ENCODE data around the gene RBM8A. TPM values are rescaled to one million over a fixed set of nuclear protein-coding genes. Genes with fewer than 3 reads are reported as not detected.

The RBM8A gene
- total RNA-seq, 4 donors from 2014 or later = 108 to 143 (median 124) TPM

DNA sequence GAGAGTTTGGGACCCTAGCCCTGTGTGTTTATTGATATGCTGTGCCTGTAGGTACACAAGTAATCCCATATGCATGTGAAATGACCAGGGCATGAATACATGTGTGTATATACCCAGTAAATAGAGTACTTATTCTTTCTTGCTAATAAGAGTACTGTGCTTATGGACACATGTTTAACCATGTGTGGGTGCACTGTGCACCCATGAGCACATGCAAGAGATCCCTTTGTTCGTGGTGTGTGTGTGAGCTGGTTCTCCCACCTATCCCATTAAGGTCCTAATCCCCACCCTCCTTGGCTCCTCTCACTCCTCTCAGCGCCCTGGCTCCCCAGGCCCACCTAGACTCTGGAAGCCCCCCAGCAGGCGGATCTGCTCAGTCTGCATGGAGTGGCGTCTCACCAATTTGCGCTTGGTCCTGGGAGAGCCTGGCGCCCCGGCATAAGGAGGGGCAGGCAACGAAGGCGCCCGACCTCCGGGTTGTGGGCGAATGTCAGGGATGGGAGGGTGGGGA, 32.7 kb upstream of the RBM8A start:
- intact Hi-C loops (cut with DNase I) = loop anchor here (5.0 to 10.0 kb wide), 2 partner anchors 43 to 55 kb away; partner anchors contain the start of gene PEX11B
- Histone ChIP-seq H3K4me3 (replicated peaks in 1 of 3) (peak overlapping the region in 2 of 3 donors; percentile 61 to 73), H3K27me3 (no peaks in the 10 kb centered on the region), H3K27ac (peak overlapping the region; percentile 78 to 84 (median 82)), H3K36me3 (no peaks in the 10 kb centered on the region), H3K4me1 (peaks cover 35 to 43% of the 10 kb centered on the region in 2 donors), H3K9me3 (no peaks in the 10 kb centered on the region)
- WGBS, 2 donors = 9 to 24% methylated on average over 6 to 8 of the region's 12 CpGs
- no peak for DNase-seq
- TF ChIP-seq CTCF (IDR thresholded peaks at IDR 0.05) = no peak

DNA sequence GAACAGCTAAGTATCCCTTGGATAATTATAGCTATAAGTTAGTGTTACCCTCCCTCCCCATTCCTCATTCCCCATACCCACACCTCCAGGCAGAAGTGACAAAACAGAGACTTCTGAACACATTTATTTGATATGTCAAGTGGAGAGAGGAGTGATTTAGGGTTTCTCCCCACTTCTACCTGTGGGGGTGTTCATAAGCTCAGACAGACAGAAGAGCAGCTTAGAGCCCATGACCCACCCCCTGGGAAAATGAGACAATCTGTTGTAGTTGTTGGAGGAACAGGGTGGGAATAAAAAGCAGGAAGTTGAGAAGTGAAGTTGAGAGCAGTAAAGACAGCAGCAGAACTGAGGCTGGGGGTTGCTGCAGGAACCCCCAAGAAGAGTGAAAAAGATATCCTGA, 32.0 kb upstream of the RBM8A start:
- Histone ChIP-seq H3K27me3 (no peaks in the 10 kb centered on the region), H3K27ac (peak overlapping the region in 1 of 3 donors; percentile 84), H3K4me1 (peaks cover 36 to 41% of the 10 kb centered on the region in 2 donors), H3K9me3 (no peaks in the 10 kb centered on the region), H3K36me3 (no peaks in the 10 kb centered on the region), H3K4me3 (replicated peaks in 1 of 3) (no peak overlapping the region)
- no peak for TF ChIP-seq CTCF (IDR thresholded peaks at IDR 0.05)
- no peak for TF ChIP-seq POLR2A (IDR thresholded peaks at IDR 0.05)
- intact Hi-C loops (cut with DNase I) = loop anchor here (5.0 kb wide), 1 partner anchor 42 kb away; the partner anchor contains the start of gene PEX11B
- DNase-seq = no peak

GRCh38 chr1:145958734-145959133, 31.4 kb upstream of the RBM8A start:
- no peaks in the 10 kb centered on the region for H3K36me3 ChIP-seq
- intact Hi-C loops (cut with DNase I) = loop anchor here (5.0 kb wide), 1 partner anchor 41 kb away; the partner anchor contains the start of gene PEX11B
- H3K4me1 ChIP-seq = peaks cover 31 to 38% of the 10 kb centered on the region in 2 donors
- no peak for TF ChIP-seq CTCF (IDR thresholded peaks at IDR 0.05)
- no peak for TF ChIP-seq POLR2A (IDR thresholded peaks at IDR 0.05)
- H3K27ac ChIP-seq = peak overlapping the region in 1 of 3 donors; percentile 90
- no peak for DNase-seq
- H3K9me3 ChIP-seq = no peaks in the 10 kb centered on the region
- no peaks in the 10 kb centered on the region for H3K27me3 ChIP-seq
- H3K4me3 ChIP-seq (replicated peaks in 1 of 3) = no peak overlapping the region

- Histone ChIP-seq H3K9me3 (no peaks in the 10 kb centered on the region), H3K36me3 (no peaks in the 10 kb centered on the region), H3K27ac (peak within 1 kb of the TSS; percentile 81 to 96 (median 90)), H3K4me3 (replicated peaks in 1 of 3) (peak within 1 kb of the TSS; percentile 30 to 71 (median 56)), H3K4me1 (peaks cover 27 to 29% of the 10 kb centered on the region in 2 donors), H3K27me3 (no peaks in the 10 kb centered on the region)
- TF ChIP-seq CTCF (IDR thresholded peaks at IDR 0.05) (no peak), POLR2A (IDR thresholded peaks at IDR 0.05) (peak in 1 of 2 donors; percentile 77)
- DNase-seq = peak; percentile 97 to 98
- 1 to 6% methylated on average over 25 to 32 of the region's 60 CpGs for WGBS, 2 donors
- intact Hi-C loops (cut with DNase I) = loop anchor here (5.0 kb wide), 1 partner anchor 40 kb away; the partner anchor contains the start of gene PEX11B
Observed at GRCh38 chr1:145957443-145958319, 30.4 kb upstream of the RBM8A start, which contains the start of gene LIX1L. Gene LIX1L (minus strand): TSS chr1:145958017. CDS start chr1:145957927, 90 bp downstream.

Data from thyroid gland (tissue), 4 donors.